Skin epidermis (tissue), 12 donors: ENCODE data around the gene ZYX.
A peak's percentile ranks its signal among the peaks of the same experiment; 100 is the strongest.

Experiments used
- H3K27ac ChIP-seq, 21 experiments: fragments of 200-600 bp; sonication (generic) in 11 of 21; one replicate each; pipeline ENCODE4 v1.5.0; 2020; ENCODE audit warnings: mild to moderate bottlenecking in 3 of 21, inconsistent platforms in 2 of 21, moderate library complexity in 2 of 21
- H3K4me3 ChIP-seq, 7 experiments: fragments of 200-600 bp; sonication (generic) in 2 of 7; one replicate each; pipeline ENCODE4 v1.5.0; 2020; ENCODE audit warnings: inconsistent platforms in 2 of 7, mild to moderate bottlenecking in 2 of 7, moderate library complexity in 1 of 7

The ZYX gene

DNA sequence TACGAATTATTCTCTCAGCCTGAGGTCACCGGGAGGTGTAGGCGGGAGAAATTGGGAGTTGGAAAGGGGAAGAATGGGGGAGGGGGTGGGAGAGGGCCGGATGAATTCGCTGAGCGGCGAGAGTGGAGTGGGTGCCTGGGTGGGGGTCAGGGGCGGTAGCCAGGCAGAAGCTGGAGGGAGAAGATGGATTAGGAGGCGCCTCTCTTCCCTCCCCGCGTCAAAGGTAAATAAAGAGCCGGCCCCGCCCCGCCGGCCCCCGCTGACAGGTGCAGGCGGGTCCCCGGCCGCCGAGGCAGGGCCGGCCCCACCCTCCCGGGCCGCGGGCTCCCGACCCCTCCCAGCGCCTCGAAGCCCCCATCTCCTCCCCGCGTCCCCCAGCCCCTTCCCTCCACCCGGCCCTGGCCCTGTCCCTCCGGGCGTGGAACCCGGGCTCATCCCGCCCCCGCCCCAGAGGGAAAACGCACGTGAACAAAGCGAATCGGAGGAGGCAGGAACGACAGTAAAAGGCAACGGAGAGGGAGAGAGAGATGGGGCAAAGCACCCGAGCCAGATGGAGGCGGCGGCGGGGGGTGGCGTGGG is 19.5 kb upstream of the ZYX start:
- H3K4me3 ChIP-seq = peak overlapping the region; percentile 29 to 56 (median 44)
- H3K27ac ChIP-seq = no peak overlapping the region

DNA sequence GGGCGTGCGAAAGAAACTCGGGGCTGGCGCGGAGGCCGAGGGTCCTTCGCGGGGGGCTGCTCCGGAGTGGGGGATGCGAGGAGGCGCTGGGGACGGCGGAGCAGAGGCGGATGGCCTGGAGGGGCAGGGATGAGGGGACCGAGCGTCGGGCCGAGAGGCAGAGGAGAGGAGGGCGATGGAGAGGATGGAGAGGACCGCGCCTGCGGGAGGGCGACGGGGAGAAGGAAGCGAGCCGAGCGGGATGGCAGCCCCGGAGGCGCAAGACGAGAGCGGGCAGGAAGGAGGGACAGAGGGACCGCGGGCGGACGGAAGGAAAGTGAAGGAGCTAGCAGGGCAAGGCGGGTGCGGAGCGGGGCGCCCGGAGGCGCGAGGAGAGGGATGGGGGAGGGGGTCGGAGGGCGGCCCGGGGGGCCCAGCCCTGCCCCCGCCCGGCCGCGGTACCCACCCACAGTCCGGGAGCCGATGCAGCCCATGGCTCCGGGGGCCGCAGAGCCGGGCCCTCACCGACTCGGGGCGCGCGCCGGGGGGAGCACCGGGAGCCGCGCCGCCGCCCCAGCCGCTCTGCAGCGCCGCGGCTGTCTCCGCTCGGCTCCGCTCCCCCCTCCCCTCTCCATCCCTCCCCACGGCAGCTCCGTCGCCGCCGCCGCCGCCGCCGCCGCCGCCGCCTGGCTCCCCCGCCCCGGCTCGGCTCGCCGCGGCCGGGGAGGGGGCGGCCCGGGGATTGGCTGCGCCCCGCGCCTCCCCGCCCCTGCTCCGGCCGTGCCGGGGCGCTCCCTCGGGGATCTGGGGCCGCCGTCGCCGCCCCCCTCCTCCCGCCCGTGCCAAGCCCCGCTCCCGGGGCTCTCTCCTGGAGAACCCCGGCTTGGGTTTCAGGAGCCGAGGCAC is 18.8 kb upstream of the ZYX start, which contains the start of gene FAM131B:
TSS of gene FAM131B (minus strand) at position 583 of the 885 bp plus-strand sequence. CDS start at position 473, 110 bp downstream.
- peak within 1 kb of the TSS; percentile 29 to 56 (median 44) for H3K4me3 ChIP-seq
- no peak within 1 kb of the TSS for H3K27ac ChIP-seq

DNA sequence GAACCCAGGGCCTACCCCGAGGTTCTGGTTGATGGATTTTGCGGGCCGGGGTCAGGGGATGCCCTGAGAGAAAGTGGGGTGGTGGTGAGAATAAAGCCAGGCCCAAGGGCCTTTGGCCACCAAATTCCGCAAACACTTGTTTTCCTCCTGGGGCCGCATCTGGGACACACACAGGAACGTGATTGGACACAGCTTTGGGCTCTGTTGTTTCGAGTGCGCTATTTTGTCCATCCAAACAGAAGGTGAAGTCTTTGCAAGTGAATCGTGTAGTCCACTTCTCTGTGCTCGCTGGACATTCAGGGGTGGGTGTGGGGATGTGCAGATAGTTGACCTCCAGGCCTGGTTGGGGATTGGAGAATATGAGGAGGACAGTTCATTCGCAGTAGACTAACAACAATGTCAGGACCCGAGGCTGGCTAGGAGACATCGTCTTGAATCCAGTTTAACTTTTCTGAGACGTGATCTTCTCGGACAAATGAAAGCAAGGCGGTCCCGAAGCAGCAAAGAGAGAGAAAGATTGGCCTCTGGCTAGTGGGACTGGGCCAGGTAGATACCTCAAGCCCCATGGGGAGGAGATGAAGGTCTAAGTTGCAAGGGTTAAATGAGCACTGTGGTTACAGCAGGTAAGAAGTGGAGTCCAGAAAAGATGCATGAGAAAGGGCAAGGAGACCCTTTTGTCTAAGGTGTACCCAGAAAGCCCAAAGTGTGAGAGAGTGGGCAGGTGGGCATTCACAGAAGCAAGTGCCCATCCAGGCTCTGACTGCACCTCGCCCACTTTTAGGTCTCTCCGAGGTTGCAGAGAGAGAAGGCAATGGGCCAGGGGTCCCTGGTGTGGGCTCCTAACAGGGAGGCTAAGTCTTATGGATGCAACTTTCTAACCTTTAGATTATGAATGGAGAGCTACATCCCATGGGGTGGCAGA is 17.9 kb upstream of the ZYX start:
- Histone ChIP-seq H3K4me3 (peak overlapping the region in 5 of 7 experiments; percentile 44 to 56 (median 49)), H3K27ac (no peak overlapping the region)

DNA sequence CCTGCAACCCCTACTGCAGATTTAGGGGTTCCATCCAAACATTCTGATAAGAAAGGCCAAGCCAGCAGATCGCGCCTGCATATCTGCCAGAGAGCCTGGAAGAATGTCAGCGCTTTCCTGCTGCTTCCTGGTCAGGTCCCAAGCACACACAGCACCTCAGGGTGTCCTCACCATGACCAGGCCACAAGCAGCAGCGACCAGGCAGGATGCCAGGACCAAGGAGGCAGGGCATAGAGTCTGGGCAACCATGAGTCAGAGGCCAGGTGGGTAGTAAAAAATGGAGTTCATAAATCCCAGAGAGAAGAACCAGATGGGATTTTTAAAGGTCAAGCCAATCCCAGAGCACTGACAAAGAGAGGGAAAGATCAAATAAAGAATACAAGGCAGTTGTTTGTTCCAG is 13.2 kb upstream of the ZYX start:
- H3K4me3 ChIP-seq = no peak overlapping the region
- H3K27ac ChIP-seq = no peak overlapping the region

DNA sequence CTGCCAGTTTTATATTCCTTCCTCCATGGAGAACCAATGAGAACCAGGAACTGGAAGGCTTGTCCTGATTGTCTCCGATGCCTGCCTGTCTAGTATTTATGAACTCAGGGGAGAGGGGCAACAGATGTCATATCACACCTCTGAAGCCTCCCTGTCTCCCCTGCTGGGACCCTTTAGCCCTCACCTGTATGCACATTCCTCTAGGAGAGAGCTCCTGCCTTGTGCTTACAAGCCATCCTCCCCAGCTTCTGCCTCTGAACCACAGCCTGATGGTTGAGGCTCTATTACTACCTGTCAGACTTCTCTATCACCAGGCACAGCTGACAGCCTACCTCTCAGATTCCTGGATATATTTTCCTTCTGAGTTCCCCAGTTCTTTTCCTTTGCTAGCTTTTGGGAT is 12.8 kb upstream of the ZYX start:
- no peak overlapping the region for H3K4me3 ChIP-seq
- no peak overlapping the region for H3K27ac ChIP-seq

DNA sequence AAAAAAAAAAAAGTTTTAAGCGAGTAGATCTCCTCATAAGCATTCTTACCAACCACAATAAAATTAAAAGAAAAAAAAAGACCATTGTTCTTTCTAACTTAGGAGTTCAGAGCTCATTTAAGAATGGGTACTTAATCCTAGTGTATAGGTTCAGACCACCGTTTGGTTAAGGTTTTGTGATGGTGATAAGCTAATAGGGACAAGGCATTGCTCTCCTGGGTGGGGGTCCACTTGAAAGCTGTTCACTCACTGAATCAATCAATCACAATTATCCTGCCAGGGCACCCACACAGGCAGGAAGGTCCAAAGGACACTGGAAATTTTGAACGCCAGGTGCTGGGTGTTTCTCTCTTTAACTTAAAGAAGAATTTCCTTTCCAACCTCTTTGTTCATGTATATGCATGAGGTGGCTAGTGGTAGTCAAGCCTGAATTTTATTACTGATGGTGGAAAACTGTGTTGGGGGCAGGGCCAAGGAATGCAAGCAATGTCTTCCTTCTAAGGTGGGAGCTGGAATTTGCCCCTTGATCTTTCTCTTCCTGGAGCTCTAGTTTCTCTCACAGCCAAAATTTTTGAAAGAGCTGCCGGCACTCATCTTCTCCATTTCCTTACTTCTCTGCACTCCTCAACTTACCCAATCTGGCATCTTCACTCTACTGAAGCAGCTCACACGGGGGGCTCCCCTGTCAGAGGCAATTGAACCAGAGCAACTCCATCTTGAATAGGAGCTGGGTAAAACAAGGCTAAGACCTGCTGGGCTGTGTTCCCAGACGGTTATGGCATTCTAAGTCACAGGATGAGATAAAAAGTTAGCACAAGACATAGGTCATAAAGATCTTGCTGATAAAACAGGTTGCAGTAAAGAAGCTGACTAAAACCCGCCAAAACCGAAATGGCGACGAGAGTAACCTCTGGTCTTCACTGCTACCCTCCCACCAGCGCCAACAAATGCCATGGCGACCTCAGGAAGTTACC is 11.2 kb upstream of the ZYX start:
- Histone ChIP-seq H3K27ac (no peak overlapping the region), H3K4me3 (no peak overlapping the region)

DNA sequence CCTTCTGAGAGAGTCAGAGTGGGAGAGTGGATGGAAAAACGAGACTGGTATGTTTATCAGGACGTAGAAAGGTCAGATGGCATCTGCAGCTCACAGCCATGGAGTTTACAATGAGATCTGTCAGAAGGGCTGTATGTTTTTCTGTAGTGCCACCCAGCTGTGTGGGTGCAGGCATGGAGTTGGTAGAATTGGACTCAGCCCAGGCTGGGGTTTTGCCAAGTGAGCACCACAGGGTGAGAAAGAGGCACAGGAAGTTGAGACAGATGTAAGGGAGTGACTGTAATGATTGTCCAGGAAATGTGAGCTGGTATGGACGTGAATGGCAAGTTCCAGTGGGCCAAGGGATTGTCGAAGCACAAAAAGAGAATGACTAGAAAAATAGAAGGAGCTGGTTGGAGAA is 9.1 kb upstream of the ZYX start:
- Histone ChIP-seq H3K4me3 (no peak overlapping the region), H3K27ac (peak overlapping the region in 2 of 21 experiments; percentile 39 to 54)

DNA sequence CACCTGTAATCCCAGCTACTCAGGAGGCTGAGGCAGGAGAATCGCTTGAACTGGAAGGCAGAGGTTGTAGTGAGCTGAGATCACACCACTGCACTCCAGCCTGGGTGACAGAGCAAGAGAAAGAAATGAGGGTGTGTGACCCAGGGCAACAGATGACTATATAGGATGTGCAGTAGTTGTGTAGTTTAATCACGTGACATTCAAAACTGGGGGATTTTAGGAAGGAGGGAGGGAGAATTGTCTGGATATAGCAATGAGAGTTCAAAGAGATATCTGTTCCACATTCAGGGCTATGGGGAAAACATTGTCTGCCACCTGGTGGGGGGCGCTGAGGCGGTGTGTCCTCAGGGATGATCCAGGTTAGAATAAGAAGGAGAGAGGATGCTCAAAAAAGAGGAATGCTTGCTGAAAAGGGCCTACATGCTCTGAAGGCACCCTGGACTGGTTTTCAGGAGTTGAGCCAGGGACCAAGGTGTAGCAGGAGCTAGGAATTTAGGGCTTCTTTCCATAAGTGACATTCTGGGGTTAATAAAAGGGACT is 7.8 kb upstream of the ZYX start:
- Histone ChIP-seq H3K4me3 (no peak overlapping the region), H3K27ac (peak overlapping the region in 2 of 21 experiments; percentile 41 to 93)

DNA sequence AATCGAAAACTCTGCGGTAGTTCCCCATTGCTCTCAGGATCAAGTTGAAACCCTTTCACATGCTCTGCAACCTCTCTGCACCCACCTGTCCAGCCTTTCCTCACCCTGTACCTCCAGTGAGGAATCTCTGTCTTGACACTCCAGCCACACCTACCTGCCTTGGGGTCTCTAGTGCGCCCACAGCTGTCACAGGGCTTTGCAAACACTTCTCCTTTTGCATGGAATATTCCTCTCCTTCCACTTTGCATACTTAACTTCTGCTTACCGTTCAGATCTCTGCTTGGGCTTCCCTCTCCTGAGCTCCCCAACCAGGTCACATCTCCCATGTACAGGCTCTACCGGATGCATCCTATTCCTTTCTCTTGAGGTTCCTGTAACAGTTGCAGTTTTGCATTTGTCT is 6.6 kb upstream of the ZYX start:
- Histone ChIP-seq H3K4me3 (no peak overlapping the region), H3K27ac (peak overlapping the region in 10 of 21 experiments; percentile 0 to 93 (median 78))

DNA sequence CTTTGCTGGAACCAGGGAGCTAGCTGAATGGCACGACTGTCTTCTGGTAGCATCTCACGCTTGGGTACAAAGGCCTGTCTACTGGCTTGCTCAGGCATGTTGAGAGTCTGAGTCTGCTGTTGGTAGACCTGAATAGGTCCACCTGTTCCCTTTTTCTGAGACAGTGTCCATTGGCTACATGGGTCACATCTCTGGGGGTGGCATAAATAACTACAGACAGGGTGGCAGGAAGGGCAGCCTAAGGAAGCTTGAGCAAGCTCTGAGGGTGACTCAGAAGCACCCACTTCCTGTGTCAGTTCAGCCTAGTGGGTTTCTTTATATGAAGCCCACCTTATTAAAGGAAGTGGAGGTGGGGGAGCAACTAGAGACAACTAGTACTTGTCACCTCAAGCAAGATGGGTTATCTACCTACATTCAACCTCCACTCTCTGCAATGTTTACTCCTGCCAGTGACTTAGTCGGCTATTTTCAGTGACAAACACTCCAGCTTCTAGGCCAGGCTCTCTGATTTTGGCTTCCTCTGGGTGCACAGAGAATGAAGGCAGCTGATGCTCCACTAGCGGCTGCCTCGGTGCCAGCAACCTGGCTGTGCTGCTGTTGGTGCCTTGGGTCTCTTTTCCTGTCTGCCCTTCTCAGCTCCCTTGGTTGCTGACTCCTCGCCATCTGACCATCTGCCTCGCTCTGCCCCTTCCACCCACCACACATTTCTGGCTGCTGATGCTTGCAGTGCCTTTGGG is 5.7 kb upstream of the ZYX start:
- Histone ChIP-seq H3K4me3 (no peak overlapping the region), H3K27ac (peak overlapping the region in 16 of 21 experiments; percentile 7 to 93 (median 71))

DNA sequence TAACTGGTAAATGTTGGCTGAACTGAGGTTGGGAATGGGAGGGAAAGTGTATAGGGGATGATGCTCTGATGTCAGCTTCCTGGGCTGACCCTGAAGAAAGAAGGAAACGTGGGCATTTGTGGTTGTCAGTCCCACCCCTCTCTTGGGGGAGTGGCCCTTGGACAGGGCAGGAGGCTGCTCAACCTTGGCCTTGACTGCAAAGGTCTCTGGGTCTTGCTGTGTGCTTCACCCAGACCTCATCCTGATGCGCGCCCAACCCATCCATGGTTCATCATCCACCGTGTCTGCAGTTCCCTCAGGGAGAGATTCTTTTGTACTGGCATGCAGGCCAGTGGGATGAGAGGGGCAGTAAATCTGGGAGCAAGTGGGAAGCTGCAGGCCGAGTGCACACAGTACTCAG is 4.7 kb upstream of the ZYX start:
- Histone ChIP-seq H3K27ac (peak overlapping the region in 8 of 21 experiments; percentile 71 to 93 (median 81)), H3K4me3 (no peak overlapping the region)

DNA sequence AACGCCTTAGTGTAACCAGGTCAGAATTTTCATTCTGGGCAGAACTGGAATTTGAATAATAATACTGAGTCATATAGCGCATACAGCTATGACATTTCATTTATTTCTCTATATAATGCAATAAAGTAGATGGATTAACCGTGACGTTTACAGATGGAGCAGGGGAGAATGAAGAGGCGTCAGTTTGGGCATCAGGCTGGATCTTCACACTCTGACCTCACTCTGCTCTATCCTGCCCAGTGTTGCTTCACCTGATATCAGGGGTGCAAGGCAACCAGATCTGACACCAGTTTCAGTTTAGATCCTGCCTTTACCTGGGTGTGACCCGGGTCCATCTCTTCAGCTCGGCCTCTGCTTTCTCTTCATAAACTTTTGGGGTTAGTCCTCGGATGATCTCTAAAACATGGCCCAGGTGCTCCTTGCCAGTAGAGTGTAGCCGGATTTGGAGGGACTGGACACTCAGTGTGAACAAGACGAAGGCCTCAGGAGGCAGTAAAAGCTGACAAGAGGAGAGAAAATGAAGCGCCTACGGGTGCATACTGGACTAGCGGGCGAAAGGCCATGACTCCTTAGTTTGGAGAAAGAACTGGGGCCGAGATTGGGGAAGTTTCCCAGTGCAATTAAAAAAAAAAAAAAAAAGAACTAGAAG is 1.4 kb upstream of the ZYX start:
- peak overlapping the region; percentile 62 to 98 (median 91) for H3K4me3 ChIP-seq
- H3K27ac ChIP-seq = peak overlapping the region; percentile 32 to 100 (median 98)

DNA sequence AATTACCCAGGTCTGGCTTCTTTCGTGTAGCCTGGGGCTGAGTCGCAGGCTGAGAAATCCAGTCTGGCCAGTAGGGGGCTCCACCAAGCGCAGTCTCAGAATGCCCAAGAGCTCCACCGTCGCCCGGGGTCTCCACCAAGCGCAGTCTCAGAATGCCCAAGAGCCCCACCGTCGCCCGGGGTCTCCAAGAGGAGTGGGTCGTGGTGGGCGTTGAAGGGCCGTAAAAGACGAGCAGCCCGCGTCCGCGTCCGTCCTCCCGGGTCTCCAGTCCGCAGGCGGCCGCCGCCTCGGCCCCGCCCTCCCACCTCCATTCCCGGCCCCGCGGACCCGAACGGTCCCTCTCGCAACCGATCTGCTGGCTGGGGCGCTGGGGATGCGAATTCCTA is 892 bp upstream of the ZYX start:
- H3K27ac ChIP-seq = peak overlapping the region; percentile 91 to 100 (median 98)
- H3K4me3 ChIP-seq = peak overlapping the region; percentile 62 to 98 (median 91)

DNA sequence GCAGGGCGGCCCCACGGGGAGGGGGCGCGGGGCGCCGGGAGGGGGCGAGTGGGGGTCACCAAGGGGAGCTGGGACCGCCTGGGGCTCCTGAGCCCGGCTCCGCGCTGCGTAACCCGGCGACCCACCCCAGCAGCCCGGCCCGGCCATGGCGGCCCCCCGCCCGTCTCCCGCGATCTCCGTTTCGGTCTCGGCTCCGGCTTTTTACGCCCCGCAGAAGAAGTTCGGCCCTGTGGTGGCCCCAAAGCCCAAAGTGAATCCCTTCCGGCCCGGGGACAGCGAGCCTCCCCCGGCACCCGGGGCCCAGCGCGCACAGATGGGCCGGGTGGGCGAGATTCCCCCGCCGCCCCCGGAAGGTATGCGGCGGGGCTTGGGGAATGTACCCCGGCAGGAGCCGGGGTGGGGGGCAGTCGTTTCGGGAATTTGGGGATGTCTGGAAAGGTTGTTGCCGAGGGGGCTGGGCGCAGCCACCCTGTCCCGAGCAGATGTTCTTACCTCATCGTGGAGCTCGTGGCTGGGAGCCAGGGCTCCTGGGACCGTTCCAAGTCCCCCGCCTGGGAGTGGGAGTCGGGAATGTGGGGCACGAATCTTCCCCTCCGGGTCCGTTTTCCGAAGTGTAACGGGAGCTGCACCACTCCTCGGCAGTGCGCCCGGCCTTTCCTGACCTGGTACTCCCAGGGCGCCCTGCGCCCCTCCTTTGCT is 431 bp downstream of the ZYX start:
- H3K27ac ChIP-seq = peak overlapping the region; percentile 91 to 100 (median 98)
- H3K4me3 ChIP-seq = peak overlapping the region; percentile 62 to 98 (median 91)

DNA sequence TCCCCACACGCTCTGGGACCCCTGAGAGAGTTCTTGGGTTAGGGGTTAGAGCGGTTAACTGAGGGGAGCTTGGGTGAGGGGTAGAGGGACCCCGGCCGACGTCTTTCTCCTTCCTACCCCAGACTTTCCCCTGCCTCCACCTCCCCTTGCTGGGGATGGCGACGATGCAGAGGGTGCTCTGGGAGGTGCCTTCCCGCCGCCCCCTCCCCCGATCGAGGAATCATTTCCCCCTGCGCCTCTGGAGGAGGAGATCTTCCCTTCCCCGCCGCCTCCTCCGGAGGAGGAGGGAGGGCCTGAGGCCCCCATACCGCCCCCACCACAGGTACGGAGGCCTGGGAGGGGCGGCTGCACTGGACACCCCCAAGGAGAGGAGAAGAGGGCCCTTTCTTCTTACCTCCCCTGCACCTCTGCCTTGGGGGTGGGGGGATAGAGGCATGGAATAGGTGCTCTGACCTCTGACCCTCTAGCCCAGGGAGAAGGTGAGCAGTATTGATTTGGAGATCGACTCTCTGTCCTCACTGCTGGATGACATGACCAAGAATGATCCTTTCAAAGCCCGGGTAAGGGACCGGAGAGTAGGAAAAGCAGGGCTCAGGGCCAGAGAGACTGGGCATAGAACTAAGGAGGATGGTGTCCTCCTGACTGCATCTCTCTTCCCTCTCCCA is 1.1 kb downstream of the ZYX start:
- Histone ChIP-seq H3K27ac (peak overlapping the region; percentile 91 to 100 (median 98)), H3K4me3 (peak overlapping the region; percentile 62 to 98 (median 91))
